C4-2B (cell line): ENCODE results near the gene WDR27.
A peak's percentile ranks its signal among the peaks of the same experiment; 100 is the strongest.
"Not testable (repeated sequence)": the region's sequence is repeated elsewhere in the genome, so short reads cannot be mapped to it uniquely, and the experiment has no call there.

Source experiments
- H3K27ac ChIP-seq: fragments of 450-650 bp; 2 replicates; pipeline ENCODE4 v1.5.1; 2017
- CTCF ChIP-seq: fragments of 450-650 bp; conservative IDR thresholded peaks from 2 replicates; pipeline ENCODE4 v1.5.1; 2017; ENCODE audit warnings: mild to moderate bottlenecking
- ZFX ChIP-seq: fragments of 450-650 bp; IDR thresholded peaks from 2 replicates; pipeline ENCODE4 v1.6.1; 2017

Gene WDR27

GRCh38 chr6:169709293-169709692, 7.5 kb upstream of the WDR27 start:
- no peak overlapping the region for H3K27ac ChIP-seq
- TF ChIP-seq CTCF (no peak), ZFX (no peak)

- no peak overlapping the region for H3K27ac ChIP-seq
Observed at GRCh38 chr6:169707772-169708171, 5.9 kb upstream of the WDR27 start.

GRCh38 chr6:169702840-169703246, 1.0 kb upstream of the WDR27 start:
- TF ChIP-seq CTCF (no peak), ZFX (no peak)

More at GRCh38 chr6:169707772-169708171, 5.9 kb upstream of the WDR27 start:
- TF ChIP-seq CTCF, result no peak
- no peak for TF ChIP-seq ZFX

GRCh38 chr6:169701311-169701953, 397 bp downstream of the WDR27 start:
- H3K27ac ChIP-seq, result peak overlapping the region; percentile 88
- no peak for TF ChIP-seq ZFX
- TF ChIP-seq CTCF, result no peak

More at GRCh38 chr6:169702840-169703246, 1.0 kb upstream of the WDR27 start:
- peak overlapping the region; percentile 88 for H3K27ac ChIP-seq

- no peak overlapping the region for H3K27ac ChIP-seq
- TF ChIP-seq ZFX (no peak), CTCF (no peak)
Observed at GRCh38 chr6:169700296-169700695, 1.5 kb downstream of the WDR27 start.

- peak; percentile 34 for TF ChIP-seq CTCF
Observed at GRCh38 chr6:169697115-169697514, 4.7 kb downstream of the WDR27 start.

GRCh38 chr6:169695131-169695530, 6.7 kb downstream of the WDR27 start:
- no peak overlapping the region for H3K27ac ChIP-seq
- TF ChIP-seq CTCF (no peak), ZFX (no peak)

More at GRCh38 chr6:169697115-169697514, 4.7 kb downstream of the WDR27 start:
- H3K27ac ChIP-seq, result not testable (repeated sequence)
